Stimulated activated CD4-positive, alpha-beta T cell treated with anti-CD3 and anti-CD28 coated beads, Interleukin-2, amount 100 ng/mL, for 24 hours (primary cell): Measurements from ENCODE around the gene CYP27C1.
"Not testable (repeated sequence)": the region's sequence is repeated elsewhere in the genome, so short reads cannot be mapped to it uniquely, and the experiment has no call there.

ENCODE experiments used
- DNase-seq, 2 donors: peaks; one replicate each; pipeline ENCODE4 v3.0.0-alpha.2; 2020

The CYP27C1 gene

GRCh38 chr2:127169066-127169660 lies 50.9 kb downstream of the CYP27C1 start:
- no peak for DNase-seq

DNA sequence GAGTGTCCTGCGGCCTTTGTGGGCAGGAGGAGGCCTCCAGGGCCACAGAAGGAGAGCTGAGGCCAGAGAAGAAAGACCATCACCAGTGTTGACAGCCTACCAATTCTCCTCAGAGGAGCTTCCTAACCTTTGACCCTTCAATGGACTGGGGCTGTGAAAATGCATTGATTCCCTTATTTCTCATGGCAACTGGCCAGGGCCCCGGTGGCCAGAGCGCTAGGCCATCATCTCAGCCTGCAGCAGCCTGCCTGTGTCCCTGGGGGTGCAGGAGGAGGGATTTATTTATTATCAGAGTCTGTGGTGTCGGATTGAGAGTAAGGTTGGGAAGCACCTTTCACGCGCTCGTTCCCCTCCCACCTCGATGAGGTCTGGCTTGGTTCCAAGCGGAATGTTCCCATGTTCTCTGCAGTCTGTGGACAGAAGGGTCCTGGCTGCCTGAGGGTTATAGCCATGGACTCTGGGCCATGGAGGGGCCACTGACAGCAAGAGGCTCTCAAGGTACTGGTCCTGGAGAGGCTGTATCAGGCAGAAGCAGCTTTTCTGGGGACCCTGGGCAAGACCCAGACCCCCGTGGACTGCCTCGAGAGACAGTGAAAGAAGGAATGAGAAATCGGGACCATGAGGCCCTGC lies 53.8 kb downstream of the CYP27C1 start:
- no peak for DNase-seq

DNA sequence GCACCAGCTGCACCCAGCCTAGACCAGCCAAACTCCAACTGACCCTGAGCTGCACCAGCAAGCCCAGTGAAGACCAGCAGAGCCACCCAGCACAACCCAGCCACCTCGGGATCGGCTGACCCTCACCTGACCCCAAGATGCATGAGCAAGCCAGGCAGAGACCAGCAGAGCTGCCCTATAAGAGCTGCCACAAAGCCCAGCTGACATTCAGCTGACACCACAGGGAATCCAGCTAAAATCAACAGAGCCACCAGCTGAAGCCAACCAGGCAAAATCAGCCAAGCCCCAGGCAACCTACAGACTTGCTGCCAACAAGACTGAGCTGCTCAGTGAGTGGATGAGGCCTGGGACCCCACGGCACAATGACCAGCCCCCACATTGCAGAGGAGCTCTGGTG lies 54.6 kb downstream of the CYP27C1 start:
- DNase-seq: no peak

- DNase-seq: no peak
These were observed 55.1 kb downstream of the CYP27C1 start for GRCh38 chr2:127164761-127165538.

DNA sequence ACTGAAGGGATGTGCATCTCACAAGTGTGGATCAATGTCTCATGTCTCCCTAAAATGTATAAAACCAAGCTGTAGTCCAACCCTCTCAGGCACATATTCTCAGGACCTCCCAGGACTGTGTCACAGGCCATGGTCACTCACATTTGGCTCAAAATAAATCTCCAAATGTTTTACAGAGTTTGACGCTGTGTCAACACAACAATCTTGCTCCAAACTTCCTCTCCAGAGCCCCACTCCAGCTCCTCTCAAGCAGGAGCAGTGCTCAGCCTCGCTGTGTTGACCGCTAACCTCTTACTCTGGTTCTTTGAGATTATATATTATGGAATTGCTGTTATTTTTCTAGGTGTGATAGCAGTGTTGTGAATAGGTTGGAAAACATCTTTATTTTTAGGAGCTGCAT lies 56.2 kb downstream of the CYP27C1 start:
- DNase-seq: no peak

GRCh38 chr2:127163090-127163406 lies 57.1 kb downstream of the CYP27C1 start:
- DNase-seq: not testable (repeated sequence)

DNA sequence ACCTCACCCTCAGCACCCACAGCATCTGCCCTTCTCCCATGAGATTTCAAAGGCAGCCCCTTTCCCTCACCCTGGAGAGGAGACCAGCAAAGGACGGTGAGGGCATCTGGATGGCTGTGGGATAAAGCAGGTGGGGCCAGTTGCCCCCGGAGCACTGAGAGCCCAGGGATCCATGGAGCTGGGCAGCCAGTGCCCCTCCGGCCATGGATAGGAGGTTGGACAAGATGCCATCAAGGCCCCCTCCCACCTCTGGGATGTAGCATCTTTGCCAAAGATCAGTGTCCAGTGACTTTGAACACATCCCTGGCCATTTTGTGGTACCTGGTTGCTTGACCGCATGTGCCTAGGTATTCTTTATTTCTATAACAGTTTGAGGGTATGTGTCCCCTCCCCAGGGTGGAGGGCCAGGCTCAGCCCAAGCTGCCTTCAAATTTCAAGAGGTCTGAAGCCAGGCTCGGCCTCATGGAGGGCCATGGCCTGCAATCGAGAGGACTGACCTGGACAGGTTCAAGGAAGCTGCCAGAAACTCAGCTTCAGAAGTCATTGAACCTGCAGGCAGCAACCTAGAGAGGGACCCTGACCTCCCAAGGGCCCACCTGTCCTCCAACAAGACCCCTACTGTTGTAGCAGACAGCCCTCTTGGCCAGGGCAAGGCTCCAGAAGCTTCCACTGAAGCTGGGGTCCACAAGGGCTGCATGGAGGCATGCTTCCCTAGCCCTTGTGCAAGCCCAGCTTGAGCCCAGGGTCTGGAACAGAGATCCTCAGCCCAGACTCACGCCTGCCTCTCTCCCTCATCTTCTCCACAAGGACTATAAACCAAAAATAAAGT lies 57.6 kb downstream of the CYP27C1 start:
- no peak for DNase-seq

DNA sequence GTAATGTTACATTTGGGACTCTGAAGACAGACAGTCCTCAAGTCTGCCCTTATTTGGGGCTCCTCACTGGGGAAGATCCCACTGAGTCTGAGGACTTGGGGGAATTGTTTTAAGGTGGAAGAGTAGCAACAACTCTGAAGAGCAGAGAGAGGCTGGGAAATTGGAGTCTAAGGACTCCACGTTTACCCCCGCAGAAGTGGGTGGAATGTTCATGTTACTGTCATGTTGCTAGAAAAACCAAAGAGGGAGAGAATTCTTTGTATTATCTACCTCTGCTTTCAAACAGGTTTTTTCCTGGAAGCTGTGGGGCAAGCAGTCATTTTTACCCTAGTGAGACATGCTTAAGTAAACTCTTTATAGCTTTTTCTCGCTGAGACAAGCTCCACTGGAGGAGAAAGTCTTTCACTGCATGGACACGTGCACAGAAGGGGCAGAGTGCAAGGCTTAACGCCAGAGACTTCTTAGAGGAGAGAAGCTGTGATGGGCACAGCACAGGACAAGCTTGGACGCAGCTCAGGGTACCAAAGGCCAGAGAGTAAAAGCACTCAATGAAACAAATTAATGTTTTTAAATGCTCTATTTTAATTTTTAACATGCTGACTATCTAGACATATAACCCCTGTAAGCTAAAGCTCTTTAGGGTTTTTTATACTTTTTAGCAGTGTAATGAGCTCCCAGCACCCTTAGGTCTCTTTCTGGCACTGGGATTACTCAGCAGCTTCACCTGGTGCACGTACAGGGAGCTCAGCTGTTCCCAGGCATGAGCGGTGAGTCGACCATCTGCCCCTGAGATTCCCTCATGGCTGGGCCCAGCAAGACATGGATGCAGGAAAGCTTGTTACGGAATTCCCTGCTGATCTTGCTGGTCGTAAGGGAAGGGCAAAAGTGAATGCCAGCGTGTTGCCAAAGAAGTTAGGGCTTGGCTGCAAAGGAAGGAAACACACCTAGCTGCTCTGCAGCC lies 58.6 kb downstream of the CYP27C1 start:
- no peak for DNase-seq

DNA sequence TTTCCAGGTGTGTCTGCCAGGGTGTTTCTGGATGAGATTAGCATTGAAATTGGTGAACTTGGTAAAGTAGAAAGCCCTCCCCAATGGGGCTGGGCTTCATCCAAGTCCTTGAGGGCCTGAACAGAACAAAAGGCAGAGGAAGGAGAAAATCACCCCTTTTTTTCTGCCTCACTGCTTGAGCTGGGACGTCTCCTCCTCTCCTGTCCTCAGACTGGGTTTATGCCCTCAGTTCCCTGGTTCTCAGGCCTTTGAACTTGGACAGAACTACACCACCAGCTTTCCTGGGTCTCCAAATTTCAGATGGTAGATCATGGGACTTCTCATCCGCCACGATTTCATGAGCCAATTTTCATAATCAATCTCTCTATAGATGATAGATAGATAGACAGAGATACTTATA lies 59.4 kb downstream of the CYP27C1 start:
- no peak for DNase-seq

DNA sequence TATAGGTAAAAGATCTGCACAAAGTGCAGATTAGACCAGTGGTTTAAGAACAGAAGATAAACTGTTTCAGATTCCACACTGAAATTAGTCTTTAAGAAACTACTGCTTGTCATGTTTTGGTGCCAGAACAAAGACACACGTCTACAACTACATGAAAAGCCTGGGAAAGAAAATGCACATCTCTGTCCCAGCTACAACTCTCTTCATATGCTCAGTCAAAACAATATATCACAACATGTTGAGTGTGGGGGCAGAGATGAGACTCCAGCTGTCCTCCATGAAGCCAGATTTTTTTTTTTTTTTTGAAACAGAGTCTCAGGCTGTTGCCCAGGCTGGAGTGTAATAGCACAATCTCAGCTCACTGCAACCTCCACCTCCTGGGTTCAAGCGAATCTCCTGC lies 60.6 kb downstream of the CYP27C1 start:
- no peak for DNase-seq

- no peak for DNase-seq
These were observed 61.3 kb downstream of the CYP27C1 start for GRCh38 chr2:127158614-127159290.

- DNase-seq: no peak
These were observed 62.2 kb downstream of the CYP27C1 start for GRCh38 chr2:127157651-127158485.

- DNase-seq: no peak
These were observed 63.0 kb downstream of the CYP27C1 start for GRCh38 chr2:127157114-127157513.

GRCh38 chr2:127155947-127156346 lies 64.2 kb downstream of the CYP27C1 start:
- no peak for DNase-seq

- no peak for DNase-seq
These were observed 65.0 kb downstream of the CYP27C1 start for GRCh38 chr2:127155028-127155581.

GRCh38 chr2:127154396-127154795 lies 65.7 kb downstream of the CYP27C1 start:
- DNase-seq: no peak

DNA sequence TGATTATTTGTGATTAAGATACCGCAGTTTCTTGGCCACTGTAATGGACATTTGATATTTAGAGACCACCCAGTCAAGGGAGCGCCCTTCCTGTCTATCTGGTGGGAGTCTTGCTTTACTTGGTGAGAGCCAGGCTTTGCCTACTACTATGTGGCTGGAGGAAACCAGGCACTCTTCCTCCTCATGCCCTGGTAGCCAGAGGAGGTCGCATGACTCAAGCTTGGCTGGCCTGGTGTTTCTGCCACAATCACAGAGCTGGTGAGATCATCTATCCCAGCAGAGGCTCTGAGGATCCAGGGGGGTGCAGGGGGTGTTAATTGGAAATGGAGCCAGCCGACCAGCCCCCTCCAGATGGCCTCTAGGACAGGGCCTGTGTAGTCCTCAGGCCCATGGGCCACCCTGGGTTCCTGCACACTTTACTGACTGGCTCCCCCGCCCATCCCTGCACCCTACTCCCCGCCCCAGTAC lies 66.4 kb downstream of the CYP27C1 start:
- DNase-seq: no peak

DNA sequence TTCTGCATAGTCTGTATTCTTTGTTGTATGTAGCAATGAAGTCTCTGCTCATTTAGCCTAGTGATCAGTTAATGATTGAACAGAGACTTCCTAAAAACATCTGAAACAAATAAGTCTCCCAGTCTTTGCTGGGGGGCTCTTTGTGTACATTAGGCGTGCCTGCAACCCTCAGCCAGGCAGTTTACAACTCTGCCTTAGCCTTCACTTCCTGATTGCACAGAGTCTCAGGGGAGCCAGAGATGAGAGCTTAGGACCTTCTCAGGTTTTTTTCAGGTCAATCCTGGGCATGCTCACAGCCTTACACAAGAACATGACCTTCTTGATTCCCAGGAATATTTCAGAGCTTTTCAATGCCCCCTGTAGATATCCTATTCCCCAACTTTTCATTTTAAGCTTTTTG lies 69.1 kb downstream of the CYP27C1 start:
- DNase-seq: no peak

GRCh38 chr2:127149384-127149783 lies 70.7 kb downstream of the CYP27C1 start:
- DNase-seq: no peak

- no peak for DNase-seq
These were observed 73.1 kb downstream of the CYP27C1 start for GRCh38 chr2:127146820-127147502.
